Measurements from ENCODE around the gene IFNL3.
"Not testable (repeated sequence)": the region's sequence is repeated elsewhere in the genome, so short reads cannot be mapped to it uniquely, and the experiment has no call there.

IFNL3 gene

DNA sequence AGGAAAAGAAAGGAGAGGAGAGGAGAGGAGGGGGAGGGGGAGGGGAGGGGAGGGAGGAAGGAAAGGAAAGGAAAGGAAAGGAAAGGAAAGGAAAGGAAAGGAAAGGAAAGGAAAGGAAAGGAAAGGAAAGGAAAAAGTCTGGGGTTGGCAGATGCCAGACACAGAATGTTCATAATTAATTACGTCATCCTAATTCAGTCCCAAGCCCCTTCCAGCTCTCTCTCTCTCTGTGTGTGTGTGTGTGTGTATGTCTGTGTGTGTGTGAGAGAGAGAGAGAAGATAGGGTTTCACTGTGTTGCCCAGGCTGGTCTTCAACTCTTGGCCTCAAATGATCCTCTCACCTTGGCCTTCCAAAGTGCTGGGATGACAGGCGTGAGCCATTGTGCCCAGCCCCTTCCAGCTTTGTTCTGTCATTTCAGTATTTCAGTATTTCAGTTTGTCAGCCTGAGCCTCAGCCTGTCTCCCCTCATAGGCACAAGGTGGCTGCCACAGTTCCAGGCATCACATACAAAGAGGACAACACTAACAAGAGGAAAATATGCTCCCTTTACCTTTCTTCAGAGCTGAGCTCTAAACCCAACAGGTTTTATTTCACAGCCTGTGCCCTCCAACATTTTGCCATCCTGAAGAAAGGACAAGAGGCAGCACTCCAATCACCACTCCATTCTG lies 14.6 kb downstream of the IFNL3 start:
- TF ChIP-seq, protein P1, sequence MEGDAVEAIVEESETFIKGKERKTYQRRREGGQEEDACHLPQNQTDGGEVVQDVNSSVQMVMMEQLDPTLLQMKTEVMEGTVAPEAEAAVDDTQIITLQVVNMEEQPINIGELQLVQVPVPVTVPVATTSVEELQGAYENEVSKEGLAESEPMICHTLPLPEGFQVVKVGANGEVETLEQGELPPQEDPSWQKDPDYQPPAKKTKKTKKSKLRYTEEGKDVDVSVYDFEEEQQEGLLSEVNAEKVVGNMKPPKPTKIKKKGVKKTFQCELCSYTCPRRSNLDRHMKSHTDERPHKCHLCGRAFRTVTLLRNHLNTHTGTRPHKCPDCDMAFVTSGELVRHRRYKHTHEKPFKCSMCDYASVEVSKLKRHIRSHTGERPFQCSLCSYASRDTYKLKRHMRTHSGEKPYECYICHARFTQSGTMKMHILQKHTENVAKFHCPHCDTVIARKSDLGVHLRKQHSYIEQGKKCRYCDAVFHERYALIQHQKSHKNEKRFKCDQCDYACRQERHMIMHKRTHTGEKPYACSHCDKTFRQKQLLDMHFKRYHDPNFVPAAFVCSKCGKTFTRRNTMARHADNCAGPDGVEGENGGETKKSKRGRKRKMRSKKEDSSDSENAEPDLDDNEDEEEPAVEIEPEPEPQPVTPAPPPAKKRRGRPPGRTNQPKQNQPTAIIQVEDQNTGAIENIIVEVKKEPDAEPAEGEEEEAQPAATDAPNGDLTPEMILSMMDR (IDR thresholded peaks at IDR 0.05; ENCODE audit: control insufficient read depth, insufficient read depth, low read depth, low read length, missing control alignments), result no peak
- no peak for DNase-seq (ENCODE audit: low read depth)
- H3K4me3 ChIP-seq (ENCODE audit: control insufficient read depth, low read depth, low read length), result no peak overlapping the region

DNA sequence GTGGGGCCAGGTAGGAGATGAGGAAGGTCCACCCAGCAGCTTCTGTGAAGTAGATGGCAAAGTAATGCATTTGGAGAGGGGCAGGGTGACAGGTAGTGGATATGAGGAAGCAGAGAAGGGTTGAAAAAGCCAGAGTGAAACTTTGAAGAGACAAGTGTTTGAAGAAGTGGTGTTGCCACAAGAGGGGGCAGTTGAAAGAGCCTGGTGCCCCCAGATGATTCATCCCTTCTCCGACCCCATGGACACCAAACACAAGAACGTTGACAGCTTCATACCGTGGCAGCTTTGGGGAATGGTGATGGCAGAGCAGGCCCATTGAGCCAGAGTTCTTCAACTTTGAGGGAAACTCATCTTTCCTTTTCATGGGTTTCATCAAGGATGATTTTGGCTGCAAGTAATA lies 19.9 kb downstream of the IFNL3 start:
- no peak for DNase-seq (ENCODE audit: low read depth)
- H3K4me3 ChIP-seq (ENCODE audit: control insufficient read depth, low read depth, low read length), result no peak overlapping the region
- TF ChIP-seq, protein P1 (IDR thresholded peaks at IDR 0.05; ENCODE audit: control insufficient read depth, insufficient read depth, low read depth, low read length, missing control alignments), result no peak

DNA sequence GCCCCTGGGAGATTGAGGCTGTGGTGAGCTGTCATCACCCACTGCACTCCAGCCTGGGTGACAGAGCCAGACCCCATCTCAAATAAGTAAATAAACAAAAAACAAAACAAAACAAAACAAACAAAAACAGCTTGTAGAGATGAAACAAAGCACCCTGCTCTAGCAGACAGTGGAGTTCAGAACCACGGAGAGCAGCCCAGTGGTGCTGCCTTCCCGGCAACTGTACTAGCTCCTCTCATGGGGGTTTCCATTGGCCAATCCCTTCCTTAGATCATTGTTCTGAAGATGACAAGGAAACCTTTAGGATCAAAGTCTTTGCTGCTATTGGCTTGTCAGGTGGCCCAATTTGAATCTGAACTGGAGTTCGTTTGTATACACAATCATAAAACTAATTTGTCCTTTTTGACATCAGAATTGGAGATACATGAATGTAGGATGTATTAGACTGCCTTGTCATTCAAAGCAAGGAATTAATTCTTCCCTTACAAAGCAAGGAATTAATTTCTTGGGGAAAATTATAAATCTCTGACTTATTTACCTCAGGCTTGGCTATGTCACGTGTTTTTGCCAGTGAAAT lies 21.0 kb downstream of the IFNL3 start:
- no peak overlapping the region for H3K4me3 ChIP-seq (ENCODE audit: control insufficient read depth, low read depth, low read length)
- DNase-seq (ENCODE audit: low read depth), result no peak
- TF ChIP-seq, protein P1 (IDR thresholded peaks at IDR 0.05; ENCODE audit: control insufficient read depth, insufficient read depth, low read depth, low read length, missing control alignments), result no peak

DNA sequence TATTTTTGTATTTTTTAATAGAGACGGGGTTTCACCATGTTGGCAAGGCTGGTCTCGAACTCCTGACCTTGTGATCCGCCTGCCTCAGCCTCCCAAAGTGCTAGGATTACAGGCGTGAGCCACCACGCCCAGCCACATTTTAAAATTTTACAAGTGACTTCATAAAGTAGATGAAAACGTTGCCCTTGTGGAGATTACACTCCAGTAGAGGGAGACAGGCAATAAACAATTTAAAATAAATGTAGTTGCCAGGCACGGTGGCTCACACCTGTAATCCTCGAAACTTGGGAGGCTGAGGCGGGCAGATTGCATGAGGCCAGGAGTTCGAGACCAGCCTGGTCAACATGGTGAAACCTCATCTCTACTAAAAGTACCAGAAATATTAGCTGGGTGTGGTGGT lies 25.7 kb downstream of the IFNL3 start:
- not testable (repeated sequence) for H3K4me3 ChIP-seq (ENCODE audit: control insufficient read depth, low read depth, low read length); DNase-seq (ENCODE audit: low read depth)

DNA sequence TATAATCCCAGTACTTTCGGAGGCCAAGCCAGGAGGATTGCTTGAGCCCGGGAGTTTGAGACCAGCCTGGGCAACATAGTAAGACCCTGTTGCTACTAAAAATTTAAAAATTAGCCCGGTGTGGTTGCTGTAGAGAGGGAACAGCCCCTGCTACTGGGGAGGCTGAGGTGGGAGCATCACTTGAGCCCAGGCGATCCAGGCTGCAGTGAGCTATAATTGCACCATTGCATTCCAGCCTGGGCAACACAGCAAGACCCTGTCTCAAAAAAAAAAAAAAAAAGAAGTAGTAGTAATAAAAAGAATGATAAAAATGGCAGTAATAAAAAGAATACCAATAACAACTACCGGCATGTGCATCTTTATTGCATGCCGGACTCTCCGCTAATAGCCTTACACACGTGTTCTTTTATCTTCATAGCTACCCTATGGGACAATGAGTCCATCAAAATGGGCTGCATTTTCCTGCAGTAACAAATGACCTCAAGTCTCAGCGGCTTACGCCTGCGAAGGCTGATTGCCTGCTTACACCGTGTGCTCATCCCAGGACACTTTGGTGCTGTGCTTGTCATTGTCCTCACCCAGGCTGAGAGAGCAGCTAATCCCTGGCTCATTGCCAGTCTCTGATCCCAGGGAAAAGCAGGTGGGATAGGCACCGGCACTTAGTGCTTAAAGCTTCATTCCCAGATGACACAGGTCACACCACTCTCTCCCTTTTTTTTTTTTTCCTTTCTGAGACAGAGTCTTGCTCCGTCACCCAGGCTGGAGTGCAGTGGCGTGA lies 26.4 kb downstream of the IFNL3 start:
- no peak for DNase-seq (ENCODE audit: low read depth)
- no peak overlapping the region for H3K4me3 ChIP-seq (ENCODE audit: control insufficient read depth, low read depth, low read length)
- TF ChIP-seq, protein P1 (IDR thresholded peaks at IDR 0.05; ENCODE audit: control insufficient read depth, insufficient read depth, low read depth, low read length, missing control alignments), result no peak

DNA sequence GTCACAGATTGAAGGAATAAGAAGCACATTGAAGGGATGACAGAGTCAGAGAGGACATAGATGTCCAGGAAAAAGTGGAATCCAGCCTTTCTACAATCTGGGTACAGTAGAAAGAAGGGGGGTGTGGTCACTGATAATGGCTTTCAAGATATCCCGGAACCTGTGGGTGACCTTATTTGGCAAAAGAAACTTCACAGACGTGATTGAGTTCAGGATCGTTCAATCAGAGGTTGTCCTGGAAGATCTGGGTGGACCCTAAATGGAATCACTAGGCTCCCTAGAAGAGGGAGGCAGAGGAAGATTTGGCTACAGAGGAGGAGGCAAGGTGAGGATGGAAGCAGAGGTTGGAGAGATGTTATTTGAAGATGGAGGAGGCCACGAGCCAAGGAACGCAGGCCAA lies 27.7 kb downstream of the IFNL3 start:
- DNase-seq (ENCODE audit: low read depth), result no peak
- H3K4me3 ChIP-seq (ENCODE audit: control insufficient read depth, low read depth, low read length), result no peak overlapping the region
- TF ChIP-seq, protein P1 (IDR thresholded peaks at IDR 0.05; ENCODE audit: control insufficient read depth, insufficient read depth, low read depth, low read length, missing control alignments), result no peak

DNA sequence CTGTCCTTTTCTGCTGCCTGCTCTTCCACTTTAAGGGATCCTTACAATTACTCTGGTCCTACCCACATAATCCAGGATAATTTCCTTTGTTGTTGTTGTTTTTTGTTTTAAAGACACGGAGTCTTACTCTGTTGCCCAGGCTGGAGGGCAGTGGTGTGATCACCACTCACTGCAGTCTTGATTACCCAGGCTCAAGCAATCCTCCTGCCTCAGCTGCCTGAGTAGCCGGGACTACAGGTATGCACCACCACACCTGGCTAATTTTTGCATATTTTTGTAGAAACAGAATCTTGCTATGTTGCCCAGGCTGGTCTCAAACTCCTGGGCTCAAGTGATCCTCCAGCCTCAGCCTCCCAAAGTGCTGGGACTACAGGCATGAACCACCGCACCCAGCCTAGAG lies 29.5 kb downstream of the IFNL3 start:
- not testable (repeated sequence) for DNase-seq (ENCODE audit: low read depth); H3K4me3 ChIP-seq (ENCODE audit: control insufficient read depth, low read depth, low read length)
